Effector memory CD8-positive, alpha-beta T cell (primary cell): ENCODE results near the gene IFITM10.

Experiments used
- ATAC-seq: fragments of 150-1000 bp; cut with Tn5 transposase; replicated peaks from 2 replicates; pipeline ENCODE4 v1.10.0; 2021; ENCODE audit warnings: mild to moderate bottlenecking, moderate library complexity
- DNase-seq, 3 experiments: peaks; one replicate each; pipeline ENCODE4 v3.0.0; 2021
- H3K27ac Mint-ChIP-seq, 2 donors: one replicate each; pipeline ENCODE4 v1.8.0; 2022; ENCODE audit warnings: mild to moderate bottlenecking in 2 of 2, mixed read lengths in 2 of 2, moderate library complexity in 2 of 2
- H3K27me3 Mint-ChIP-seq, 2 donors: one replicate each; pipeline ENCODE4 v1.8.0; 2022; ENCODE audit warnings: mixed read lengths in 2 of 2
- H3K36me3 Mint-ChIP-seq: one replicate; pipeline ENCODE4 v1.8.0; 2022; ENCODE audit warnings: mild to moderate bottlenecking, moderate library complexity, mixed read lengths; ENCODE audit not compliant: insufficient read depth
- H3K4me1 Mint-ChIP-seq, 2 donors: one replicate each; pipeline ENCODE4 v1.8.0; 2022; ENCODE audit warnings: low read depth in 2 of 2, mixed read lengths in 2 of 2
- H3K4me3 Mint-ChIP-seq, 2 donors: one replicate each; pipeline ENCODE4 v1.8.0; 2022; ENCODE audit warnings: mild to moderate bottlenecking in 2 of 2, mixed read lengths in 2 of 2, moderate library complexity in 2 of 2
- H3K9me3 Mint-ChIP-seq, 2 donors: one replicate each; pipeline ENCODE4 v1.8.0; 2022; ENCODE audit warnings: mixed read lengths in 2 of 2

IFITM10 gene

GRCh38 chr11:1731451-1732059 is 18.8 kb downstream of the IFITM10 start:
- DNase-seq = no peak
- H3K9me3 Mint-ChIP-seq = peaks cover 5 to 14% of the 10 kb centered on the region in 2 donors
- ATAC-seq = no peak
- no peak overlapping the region for H3K4me3 Mint-ChIP-seq
- peaks cover 27 to 44% of the 10 kb centered on the region in 2 donors for H3K4me1 Mint-ChIP-seq
- no peaks in the 10 kb centered on the region for H3K36me3 Mint-ChIP-seq
- H3K27me3 Mint-ChIP-seq = peaks cover 57 to 92% of the 10 kb centered on the region in 2 donors
- H3K27ac Mint-ChIP-seq = no peak overlapping the region

GRCh38 chr11:1730059-1730629 is 20.3 kb downstream of the IFITM10 start:
- Mint-ChIP-seq H3K36me3 (no peaks in the 10 kb centered on the region), H3K9me3 (no peaks in the 10 kb centered on the region), H3K27me3 (peaks cover 48 to 85% of the 10 kb centered on the region in 2 donors), H3K4me1 (peaks cover 27 to 44% of the 10 kb centered on the region in 2 donors), H3K4me3 (peak overlapping the region; percentile 68 to 77), H3K27ac (peak overlapping the region in 1 of 2 donors; percentile 71)
- DNase-seq (no peak), ATAC-seq (no peak)

- ATAC-seq = no peak
- Mint-ChIP-seq H3K27ac (peak overlapping the region in 1 of 2 donors; percentile 71), H3K27me3 (peaks cover 48 to 85% of the 10 kb centered on the region in 2 donors), H3K36me3 (no peaks in the 10 kb centered on the region), H3K4me1 (peaks cover 27 to 44% of the 10 kb centered on the region in 2 donors), H3K9me3 (no peaks in the 10 kb centered on the region), H3K4me3 (peak overlapping the region; percentile 68 to 77)
- no peak for DNase-seq
Observed at GRCh38 chr11:1729692-1730011, 20.7 kb downstream of the IFITM10 start.

GRCh38 chr11:1728931-1729691 is 21.3 kb downstream of the IFITM10 start:
- no peaks in the 10 kb centered on the region for H3K36me3 Mint-ChIP-seq
- H3K27me3 Mint-ChIP-seq = peaks cover 46 to 83% of the 10 kb centered on the region in 2 donors
- peak overlapping the region in 1 of 2 donors; percentile 69 for H3K27ac Mint-ChIP-seq
- peak overlapping the region; percentile 68 to 77 for H3K4me3 Mint-ChIP-seq
- DNase-seq (no peak), ATAC-seq (peak; percentile 64)
- no peaks in the 10 kb centered on the region for H3K9me3 Mint-ChIP-seq
- H3K4me1 Mint-ChIP-seq = peaks cover 24 to 39% of the 10 kb centered on the region in 2 donors

GRCh38 chr11:1728301-1728700 is 22.1 kb downstream of the IFITM10 start:
- DNase-seq = no peak
- H3K4me3 Mint-ChIP-seq = peak overlapping the region; percentile 68 to 77
- no peaks in the 10 kb centered on the region for H3K9me3 Mint-ChIP-seq
- peaks cover 38 to 82% of the 10 kb centered on the region in 2 donors for H3K27me3 Mint-ChIP-seq
- ATAC-seq = no peak
- no peak overlapping the region for H3K27ac Mint-ChIP-seq
- no peaks in the 10 kb centered on the region for H3K36me3 Mint-ChIP-seq
- H3K4me1 Mint-ChIP-seq = peaks cover 17 to 31% of the 10 kb centered on the region in 2 donors

- Mint-ChIP-seq H3K9me3 (no peaks in the 10 kb centered on the region), H3K27me3 (peaks cover 40 to 80% of the 10 kb centered on the region in 2 donors), H3K27ac (no peak overlapping the region), H3K4me3 (no peak overlapping the region), H3K4me1 (peaks cover 19 to 31% of the 10 kb centered on the region in 2 donors), H3K36me3 (no peaks in the 10 kb centered on the region)
- DNase-seq (no peak), ATAC-seq (no peak)
Observed at GRCh38 chr11:1727861-1728260, 22.5 kb downstream of the IFITM10 start.

GRCh38 chr11:1727096-1727690 is 23.2 kb downstream of the IFITM10 start:
- peaks cover 39 to 76% of the 10 kb centered on the region in 2 donors for H3K27me3 Mint-ChIP-seq
- no peaks in the 10 kb centered on the region for H3K36me3 Mint-ChIP-seq
- no peak overlapping the region for H3K27ac Mint-ChIP-seq
- H3K4me1 Mint-ChIP-seq = peaks cover 22 to 29% of the 10 kb centered on the region in 2 donors
- ATAC-seq (no peak), DNase-seq (no peak)
- no peak overlapping the region for H3K4me3 Mint-ChIP-seq
- no peaks in the 10 kb centered on the region for H3K9me3 Mint-ChIP-seq

DNA sequence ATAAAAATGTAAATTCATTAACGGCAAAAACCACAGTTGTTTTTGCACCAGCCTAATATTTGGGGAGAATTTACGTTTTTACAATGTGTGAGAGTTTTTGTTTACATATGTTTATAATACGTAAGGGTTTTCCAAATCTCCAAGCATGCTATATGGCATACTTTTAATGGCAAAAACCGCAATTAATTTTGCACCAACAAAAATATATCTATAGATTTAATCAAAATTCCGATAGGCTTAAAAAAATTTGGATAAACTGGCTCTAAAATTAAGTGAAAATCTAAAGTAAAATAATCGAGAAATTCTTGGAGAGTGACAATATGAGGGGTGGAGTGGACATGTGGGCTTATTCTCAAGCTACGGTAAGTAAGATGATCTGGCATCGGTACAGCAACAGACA is 30.6 kb downstream of the IFITM10 start:
- ATAC-seq (no peak), DNase-seq (no peak)
- no peak overlapping the region for H3K4me3 Mint-ChIP-seq
- no peaks in the 10 kb centered on the region for H3K36me3 Mint-ChIP-seq
- no peak overlapping the region for H3K27ac Mint-ChIP-seq
- peaks cover 0 to 5% of the 10 kb centered on the region in 2 donors for H3K4me1 Mint-ChIP-seq
- H3K9me3 Mint-ChIP-seq = no peaks in the 10 kb centered on the region
- H3K27me3 Mint-ChIP-seq = peaks cover 6 to 40% of the 10 kb centered on the region in 2 donors

GRCh38 chr11:1718326-1718725 is 32.1 kb downstream of the IFITM10 start:
- Mint-ChIP-seq H3K27me3 (peaks cover 6 to 38% of the 10 kb centered on the region in 2 donors), H3K27ac (no peak overlapping the region), H3K36me3 (no peaks in the 10 kb centered on the region), H3K4me1 (peaks cover 0 to 5% of the 10 kb centered on the region in 2 donors), H3K9me3 (no peaks in the 10 kb centered on the region), H3K4me3 (no peak overlapping the region)
- ATAC-seq (no peak), DNase-seq (no peak)

DNA sequence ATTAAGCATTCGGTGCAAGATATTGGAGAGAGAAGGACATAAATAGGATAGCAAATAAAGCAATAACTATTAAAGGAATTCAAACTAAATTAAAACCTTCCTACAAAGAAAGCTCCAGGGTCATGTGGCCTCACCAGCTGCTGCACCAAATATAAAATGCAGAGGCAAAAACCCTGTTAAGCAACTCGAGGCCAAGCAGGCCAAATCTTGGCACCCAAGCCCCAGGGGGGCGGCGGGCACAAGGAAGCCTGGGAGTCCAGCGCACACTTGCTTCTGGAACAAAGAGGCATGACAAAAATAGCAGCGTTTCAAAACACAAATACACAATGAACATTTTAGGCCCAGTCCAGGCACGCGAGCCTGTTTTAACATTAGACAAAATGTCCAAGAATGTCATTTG is 32.6 kb downstream of the IFITM10 start:
- Mint-ChIP-seq H3K36me3 (no peaks in the 10 kb centered on the region), H3K4me1 (peaks cover 0 to 1% of the 10 kb centered on the region in 2 donors), H3K4me3 (no peak overlapping the region), H3K27ac (no peak overlapping the region), H3K27me3 (peaks cover 1 to 36% of the 10 kb centered on the region in 2 donors), H3K9me3 (no peaks in the 10 kb centered on the region)
- DNase-seq (no peak), ATAC-seq (no peak)

DNA sequence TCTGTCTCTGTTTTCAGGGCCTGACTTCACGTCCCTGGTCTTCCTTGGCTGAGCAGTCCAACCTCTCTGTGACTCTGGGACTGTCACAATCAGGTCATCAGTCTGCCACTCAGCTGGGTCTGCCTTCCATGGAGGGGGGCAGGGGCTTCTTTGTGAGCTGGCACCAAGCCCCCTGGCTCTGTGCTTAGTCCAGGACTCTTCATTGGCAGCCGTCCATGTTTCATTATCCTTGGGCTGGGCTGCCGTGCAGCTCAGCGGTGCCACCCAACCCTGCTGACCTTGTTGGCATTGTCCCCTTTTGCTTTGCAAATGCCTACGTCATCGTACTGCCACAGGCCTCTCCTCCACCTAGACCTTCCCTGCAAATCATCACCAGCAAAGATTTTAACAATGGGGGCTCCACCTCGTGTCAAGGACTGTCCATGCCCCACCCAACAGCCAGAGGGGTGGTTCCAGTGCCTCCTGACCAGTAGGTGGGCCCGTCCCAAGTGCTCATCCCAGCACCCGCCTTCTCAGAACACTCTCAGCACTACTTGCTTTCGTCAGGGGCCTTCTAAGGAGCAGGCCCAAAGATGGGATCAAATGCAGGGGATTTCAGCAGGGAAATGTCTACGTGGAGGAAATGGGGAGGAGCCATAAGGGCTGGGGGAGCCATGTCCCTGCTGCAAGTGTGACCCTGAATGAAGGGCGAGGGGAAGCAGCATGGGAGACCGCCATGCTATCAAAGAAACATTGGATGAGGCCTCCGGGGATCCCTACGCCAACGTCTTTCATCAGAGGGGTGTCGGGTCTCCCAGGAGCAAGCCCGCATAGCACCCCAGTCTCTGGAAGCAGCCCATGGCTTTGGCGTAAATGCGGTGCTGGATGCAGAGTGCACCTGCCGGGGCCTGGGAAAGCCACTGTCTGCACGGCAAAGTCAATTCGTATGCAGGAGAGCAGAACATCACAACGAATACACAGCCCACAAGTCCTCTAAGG is 35.2 kb downstream of the IFITM10 start:
- Mint-ChIP-seq H3K4me1 (no peaks in the 10 kb centered on the region), H3K36me3 (no peaks in the 10 kb centered on the region), H3K27me3 (peaks cover 0 to 31% of the 10 kb centered on the region in 2 donors), H3K4me3 (no peak overlapping the region), H3K9me3 (no peaks in the 10 kb centered on the region), H3K27ac (no peak overlapping the region)
- ATAC-seq = no peak
- no peak for DNase-seq

DNA sequence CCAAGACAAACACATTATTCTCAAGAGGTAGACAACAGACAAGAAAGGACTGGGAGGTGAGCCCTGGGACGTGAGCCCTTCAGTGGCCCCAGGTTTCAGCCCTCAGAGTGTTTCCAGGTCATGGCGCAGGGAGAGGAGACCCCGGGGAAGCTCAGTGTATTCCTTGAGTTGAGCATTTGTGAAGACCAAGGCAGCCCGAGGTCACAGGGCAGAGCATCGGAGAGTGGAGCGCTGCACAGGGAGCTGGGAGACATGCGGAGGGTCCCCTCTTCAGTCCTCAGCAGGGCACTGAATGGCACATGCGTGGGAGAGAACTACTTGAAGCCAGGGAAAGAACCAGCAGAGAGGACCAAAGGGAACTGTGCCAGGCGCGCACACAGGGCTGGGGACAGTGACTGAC is 41.7 kb downstream of the IFITM10 start:
- H3K9me3 Mint-ChIP-seq = no peaks in the 10 kb centered on the region
- no peak overlapping the region for H3K27ac Mint-ChIP-seq
- ATAC-seq = no peak
- no peak overlapping the region for H3K4me3 Mint-ChIP-seq
- peaks cover 0 to 2% of the 10 kb centered on the region in 2 donors for H3K4me1 Mint-ChIP-seq
- H3K36me3 Mint-ChIP-seq = no peaks in the 10 kb centered on the region
- no peak for DNase-seq
- H3K27me3 Mint-ChIP-seq = peaks cover 7 to 36% of the 10 kb centered on the region in 2 donors

GRCh38 chr11:1707751-1708150 is 42.6 kb downstream of the IFITM10 start:
- ATAC-seq = no peak
- H3K9me3 Mint-ChIP-seq = no peaks in the 10 kb centered on the region

More at GRCh38 chr11:1707751-1708150, 42.6 kb downstream of the IFITM10 start:
- no peak overlapping the region for H3K27ac Mint-ChIP-seq
- no peak overlapping the region for H3K4me3 Mint-ChIP-seq
- H3K4me1 Mint-ChIP-seq = peaks cover 0 to 2% of the 10 kb centered on the region in 2 donors
- DNase-seq = no peak
- H3K27me3 Mint-ChIP-seq = peaks cover 7 to 39% of the 10 kb centered on the region in 2 donors
- H3K36me3 Mint-ChIP-seq = no peaks in the 10 kb centered on the region
